Urinary bladder (tissue), 4 donors: ENCODE measurements around the gene LY9. TPM values are rescaled to one million over a fixed set of nuclear protein-coding genes. Genes with fewer than 3 reads are reported as not detected.
A peak's percentile ranks its signal among the peaks of the same experiment; 100 is the strongest.
"Not testable (repeated sequence)": the region's sequence is repeated elsewhere in the genome, so short reads cannot be mapped to it uniquely, and the experiment has no call there.

ENCODE experiments used
- DNase-seq: peaks from one replicate; pipeline ENCODE4 v3.0.0-alpha.2; 2015; ENCODE audit errors: extremely low spot score
- H3K27ac ChIP-seq: one replicate; pipeline ENCODE4 v1.5.1; 2013; ENCODE audit warnings: low read depth, mild to moderate bottlenecking, moderate library complexity
- H3K36me3 ChIP-seq: one replicate; pipeline ENCODE4 v1.6.1; 2013; ENCODE audit warnings: mild to moderate bottlenecking, moderate library complexity; ENCODE audit not compliant: insufficient read depth
- H3K4me1 ChIP-seq: one replicate; pipeline ENCODE4 v1.6.1; 2013; ENCODE audit warnings: mild to moderate bottlenecking, moderate library complexity; ENCODE audit not compliant: insufficient read depth
- H3K4me3 ChIP-seq: one replicate; pipeline ENCODE4 v1.5.1; 2013; ENCODE audit warnings: low read depth, low read length
- WGBS: extraction: QIAGEN DNeasy Blood & Tissue Kit; methylation state at CpG from one replicate; pipeline ENCODE4 v1.1.7; 2013; 5-methylcytosine and 5-hydroxymethylcytosine counted together
- polyA plus RNA-seq: library from polyadenylated mRNA; stranded (reverse); fragments of 200-250 nt; gene quantifications from one replicate; pipeline ENCODE4 v1.2.3, GENCODE V29; 2013
- total RNA-seq: library from RNA; depleted of rRNA; stranded (reverse); fragments of >200 nt; gene quantifications from one replicate; pipeline ENCODE4 v1.2.3, GENCODE V29; 2014
- donor health status: healthy with polysubstance abuse.
- donor health status: healthy.

The LY9 gene
- total and polyA plus RNA-seq, 2 donors, result 0.11 to 0.49 TPM

- peak; percentile 82 for DNase-seq
- Histone ChIP-seq H3K4me3 (no peak overlapping the region), H3K4me1 (no peaks in the 10 kb centered on the region), H3K27ac (no peak overlapping the region), H3K36me3 (no peaks in the 10 kb centered on the region)
- WGBS, result 80% methylated on average over 8 of the region's 8 CpGs
Observed at GRCh38 chr1:160781186-160781766, 14.7 kb upstream of the LY9 start.

- Histone ChIP-seq H3K36me3 (no peaks in the 10 kb centered on the region), H3K27ac (peak overlapping the region; percentile 54), H3K4me3 (no peak overlapping the region), H3K4me1 (no peaks in the 10 kb centered on the region)
- DNase-seq, result no peak
- WGBS, result 80% methylated on average over 9 of the region's 9 CpGs
Observed at GRCh38 chr1:160781914-160782689, 13.9 kb upstream of the LY9 start.

- not testable (repeated sequence) for H3K4me3 ChIP-seq, H3K27ac ChIP-seq, DNase-seq, H3K36me3 ChIP-seq, H3K4me1 ChIP-seq
- 86% methylated on average over 24 of the region's 25 CpGs for WGBS
Observed at GRCh38 chr1:160782988-160783765, 12.8 kb upstream of the LY9 start.

- Histone ChIP-seq H3K27ac (no peak overlapping the region), H3K36me3 (no peaks in the 10 kb centered on the region), H3K4me1 (no peaks in the 10 kb centered on the region), H3K4me3 (no peak overlapping the region)
- 90% methylated on average over 11 of the region's 11 CpGs for WGBS
- no peak for DNase-seq
Observed at GRCh38 chr1:160789051-160789701, 6.8 kb upstream of the LY9 start.

- Histone ChIP-seq H3K4me3 (no peak overlapping the region), H3K4me1 (no peaks in the 10 kb centered on the region), H3K36me3 (no peaks in the 10 kb centered on the region), H3K27ac (no peak overlapping the region)
- no peak for DNase-seq
- WGBS, result 83% methylated on average over 13 of the region's 13 CpGs
Observed at GRCh38 chr1:160789702-160790611, 6.0 kb upstream of the LY9 start.

GRCh38 chr1:160794376-160794775 lies 1.6 kb upstream of the LY9 start:
- Histone ChIP-seq H3K4me1 (no peaks in the 10 kb centered on the region), H3K36me3 (no peaks in the 10 kb centered on the region), H3K4me3 (no peak overlapping the region), H3K27ac (no peak overlapping the region)
- no peak for DNase-seq
- 29% methylated on average over 3 of the region's 3 CpGs for WGBS

GRCh38 chr1:160797271-160797709 lies 1.3 kb downstream of the LY9 start:
- DNase-seq, result no peak
- Histone ChIP-seq H3K27ac (no peak overlapping the region), H3K4me1 (no peaks in the 10 kb centered on the region), H3K4me3 (peak overlapping the region; percentile 1), H3K36me3 (no peaks in the 10 kb centered on the region)
- 68% methylated on average over 3 of the region's 3 CpGs for WGBS

- WGBS, result 44% methylated on average over 4 of the region's 4 CpGs
- no peaks in the 10 kb centered on the region for H3K36me3 ChIP-seq
- no peaks in the 10 kb centered on the region for H3K4me1 ChIP-seq
- DNase-seq, result no peak
- H3K27ac ChIP-seq, result no peak overlapping the region
- H3K4me3 ChIP-seq, result no peak overlapping the region
Observed at GRCh38 chr1:160797861-160798273, 1.9 kb downstream of the LY9 start.

GRCh38 chr1:160798439-160798838 lies 2.5 kb downstream of the LY9 start:
- 83% methylated on average over 2 of the region's 2 CpGs for WGBS
- no peaks in the 10 kb centered on the region for H3K4me1 ChIP-seq
- H3K36me3 ChIP-seq, result no peaks in the 10 kb centered on the region
- DNase-seq, result no peak
- no peak overlapping the region for H3K27ac ChIP-seq
- no peak overlapping the region for H3K4me3 ChIP-seq

- 88% methylated on average over 5 of the region's 5 CpGs for WGBS
- no peak overlapping the region for H3K4me3 ChIP-seq
- no peaks in the 10 kb centered on the region for H3K4me1 ChIP-seq
- no peak for DNase-seq
- H3K36me3 ChIP-seq, result no peaks in the 10 kb centered on the region
- H3K27ac ChIP-seq, result no peak overlapping the region
Observed at GRCh38 chr1:160799641-160800040, 3.7 kb downstream of the LY9 start.

GRCh38 chr1:160800142-160800541 lies 4.2 kb downstream of the LY9 start:
- Histone ChIP-seq H3K4me3 (no peak overlapping the region), H3K4me1 (no peaks in the 10 kb centered on the region), H3K27ac (no peak overlapping the region), H3K36me3 (no peaks in the 10 kb centered on the region)
- DNase-seq, result no peak
- 98% methylated on average over 1 of the region's 1 CpG for WGBS

- Histone ChIP-seq H3K27ac (no peak overlapping the region), H3K4me3 (no peak overlapping the region), H3K36me3 (no peaks in the 10 kb centered on the region), H3K4me1 (no peaks in the 10 kb centered on the region)
- WGBS, result 57% methylated on average over 4 of the region's 4 CpGs
- DNase-seq, result no peak
Observed at GRCh38 chr1:160800645-160801408, 4.9 kb downstream of the LY9 start.
